ENCODE data around the gene CLEC4A. TPM values are rescaled to one million over a fixed set of nuclear protein-coding genes. Genes with fewer than 3 reads are reported as not detected.
"Not testable (repeated sequence)": the region's sequence is repeated elsewhere in the genome, so short reads cannot be mapped to it uniquely, and the experiment has no call there.

Gene CLEC4A
- polyA plus RNA-seq, 1 donor = 5.3 TPM

GRCh38 chr12:8087666-8088065, 35.8 kb upstream of the CLEC4A start:
- no peak overlapping the region for H3K4me3 ChIP-seq (ENCODE audit: low read length)
- peaks cover 37% of the 10 kb centered on the region for H3K36me3 ChIP-seq (ENCODE audit: control insufficient read depth, insufficient read depth, low read length)
- H3K9me3 ChIP-seq (ENCODE audit: control insufficient read depth, low read depth, low read length) = no peaks in the 10 kb centered on the region
- no peak overlapping the region for H3K27ac ChIP-seq (ENCODE audit: low read length)
- WGBS (ENCODE audit: insufficient coverage, low lambda C conversion rate) = no CpG with 5 or more reads among the region's 2 CpGs
- no peak for DNase-seq
- no peaks in the 10 kb centered on the region for H3K27me3 ChIP-seq (ENCODE audit: control insufficient read depth, insufficient read depth, low read length)
- H3K4me1 ChIP-seq (ENCODE audit: control insufficient read depth, insufficient read depth, low read length) = no peaks in the 10 kb centered on the region

GRCh38 chr12:8088574-8088973, 34.8 kb upstream of the CLEC4A start:
- WGBS (ENCODE audit: insufficient coverage, low lambda C conversion rate) = 80% methylated on average over 1 of the region's 3 CpGs
- no peak for DNase-seq
- H3K4me3 ChIP-seq (ENCODE audit: low read length) = no peak overlapping the region
- H3K4me1 ChIP-seq (ENCODE audit: control insufficient read depth, insufficient read depth, low read length) = no peaks in the 10 kb centered on the region
- no peaks in the 10 kb centered on the region for H3K9me3 ChIP-seq (ENCODE audit: control insufficient read depth, low read depth, low read length)
- H3K36me3 ChIP-seq (ENCODE audit: control insufficient read depth, insufficient read depth, low read length) = peaks cover 46% of the 10 kb centered on the region
- no peak overlapping the region for H3K27ac ChIP-seq (ENCODE audit: low read length)
- H3K27me3 ChIP-seq (ENCODE audit: control insufficient read depth, insufficient read depth, low read length) = no peaks in the 10 kb centered on the region

GRCh38 chr12:8089277-8089676, 34.1 kb upstream of the CLEC4A start:
- not testable (repeated sequence) for DNase-seq; H3K27me3 ChIP-seq (ENCODE audit: control insufficient read depth, insufficient read depth, low read length); H3K4me3 ChIP-seq (ENCODE audit: low read length); H3K27ac ChIP-seq (ENCODE audit: low read length); H3K9me3 ChIP-seq (ENCODE audit: control insufficient read depth, low read depth, low read length); H3K4me1 ChIP-seq (ENCODE audit: control insufficient read depth, insufficient read depth, low read length)
- WGBS (ENCODE audit: insufficient coverage, low lambda C conversion rate) = no CpG with 5 or more reads among the region's 11 CpGs
- peaks cover 49% of the 10 kb centered on the region for H3K36me3 ChIP-seq (ENCODE audit: control insufficient read depth, insufficient read depth, low read length)

GRCh38 chr12:8089716-8090115, 33.7 kb upstream of the CLEC4A start:
- Histone ChIP-seq H3K4me3 (ENCODE audit: low read length) (no peak overlapping the region), H3K27ac (ENCODE audit: low read length) (no peak overlapping the region), H3K4me1 (ENCODE audit: control insufficient read depth, insufficient read depth, low read length) (no peaks in the 10 kb centered on the region), H3K27me3 (ENCODE audit: control insufficient read depth, insufficient read depth, low read length) (no peaks in the 10 kb centered on the region), H3K36me3 (ENCODE audit: control insufficient read depth, insufficient read depth, low read length) (peaks cover 54% of the 10 kb centered on the region), H3K9me3 (ENCODE audit: control insufficient read depth, low read depth, low read length) (no peaks in the 10 kb centered on the region)
- WGBS (ENCODE audit: insufficient coverage, low lambda C conversion rate) = 79% methylated on average over 2 of the region's 5 CpGs
- no peak for DNase-seq

- Histone ChIP-seq H3K4me1 (ENCODE audit: control insufficient read depth, insufficient read depth, low read length) (no peaks in the 10 kb centered on the region), H3K4me3 (ENCODE audit: low read length) (no peak overlapping the region), H3K27ac (ENCODE audit: low read length) (no peak overlapping the region), H3K9me3 (ENCODE audit: control insufficient read depth, low read depth, low read length) (no peaks in the 10 kb centered on the region), H3K36me3 (ENCODE audit: control insufficient read depth, insufficient read depth, low read length) (peaks cover 74% of the 10 kb centered on the region), H3K27me3 (ENCODE audit: control insufficient read depth, insufficient read depth, low read length) (no peaks in the 10 kb centered on the region)
- DNase-seq = no peak
- WGBS (ENCODE audit: insufficient coverage, low lambda C conversion rate) = no CpG with 5 or more reads among the region's 3 CpGs
These were observed 30.1 kb upstream of the CLEC4A start for GRCh38 chr12:8093291-8093690.

GRCh38 chr12:8096281-8096915, 27.0 kb upstream of the CLEC4A start:
- Histone ChIP-seq H3K9me3 (ENCODE audit: control insufficient read depth, low read depth, low read length) (no peaks in the 10 kb centered on the region), H3K4me3 (ENCODE audit: low read length) (no peak overlapping the region), H3K4me1 (ENCODE audit: control insufficient read depth, insufficient read depth, low read length) (no peaks in the 10 kb centered on the region), H3K27ac (ENCODE audit: low read length) (no peak overlapping the region), H3K36me3 (ENCODE audit: control insufficient read depth, insufficient read depth, low read length) (peaks cover 54% of the 10 kb centered on the region), H3K27me3 (ENCODE audit: control insufficient read depth, insufficient read depth, low read length) (no peaks in the 10 kb centered on the region)
- no CpG with 5 or more reads among the region's 2 CpGs for WGBS (ENCODE audit: insufficient coverage, low lambda C conversion rate)
- DNase-seq = no peak

- DNase-seq = no peak
- Histone ChIP-seq H3K4me3 (ENCODE audit: low read length) (no peak overlapping the region), H3K36me3 (ENCODE audit: control insufficient read depth, insufficient read depth, low read length) (peaks cover 30% of the 10 kb centered on the region), H3K4me1 (ENCODE audit: control insufficient read depth, insufficient read depth, low read length) (no peaks in the 10 kb centered on the region), H3K9me3 (ENCODE audit: control insufficient read depth, low read depth, low read length) (no peaks in the 10 kb centered on the region), H3K27ac (ENCODE audit: low read length) (no peak overlapping the region), H3K27me3 (ENCODE audit: control insufficient read depth, insufficient read depth, low read length) (no peaks in the 10 kb centered on the region)
- WGBS (ENCODE audit: insufficient coverage, low lambda C conversion rate) = no CpG with 5 or more reads among the region's 3 CpGs
These were observed 24.2 kb upstream of the CLEC4A start for GRCh38 chr12:8099235-8099634.

DNA sequence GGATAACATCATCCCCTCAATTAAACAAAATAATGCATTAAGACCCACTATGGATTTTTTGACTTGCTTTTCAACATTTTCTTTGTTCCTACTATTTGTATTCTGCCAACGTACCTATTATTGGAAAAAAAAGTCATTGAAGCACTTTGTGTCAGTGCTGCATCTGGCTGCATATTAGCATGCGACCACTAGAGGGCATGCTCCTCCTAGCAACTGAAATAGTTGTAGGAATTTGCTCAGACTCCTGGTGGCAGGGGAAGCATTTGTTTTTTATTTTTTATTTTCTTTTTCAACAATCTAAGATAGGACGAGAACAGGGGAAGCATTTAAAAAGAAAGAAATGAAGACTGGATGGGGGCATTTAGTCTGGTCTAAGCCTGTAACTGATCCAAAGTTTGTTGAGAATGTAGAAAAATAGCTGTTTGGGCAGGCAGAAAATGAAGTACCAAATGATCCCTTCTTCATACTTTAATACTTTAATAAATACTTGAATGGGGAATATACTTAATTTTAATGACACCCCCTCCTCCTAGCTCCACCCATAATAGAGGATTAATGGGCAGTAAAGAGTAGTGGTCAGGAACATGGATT, 14.5 kb upstream of the CLEC4A start:
- peak; percentile 57 to 66 for DNase-seq
- Histone ChIP-seq H3K27me3 (ENCODE audit: control insufficient read depth, insufficient read depth, low read length) (no peaks in the 10 kb centered on the region), H3K4me3 (ENCODE audit: low read length) (no peak overlapping the region), H3K4me1 (ENCODE audit: control insufficient read depth, insufficient read depth, low read length) (no peaks in the 10 kb centered on the region), H3K27ac (ENCODE audit: low read length) (no peak overlapping the region), H3K9me3 (ENCODE audit: control insufficient read depth, low read depth, low read length) (no peaks in the 10 kb centered on the region), H3K36me3 (ENCODE audit: control insufficient read depth, insufficient read depth, low read length) (no peaks in the 10 kb centered on the region)
- 10% methylated on average over 2 of the region's 3 CpGs for WGBS (ENCODE audit: insufficient coverage, low lambda C conversion rate)

DNA sequence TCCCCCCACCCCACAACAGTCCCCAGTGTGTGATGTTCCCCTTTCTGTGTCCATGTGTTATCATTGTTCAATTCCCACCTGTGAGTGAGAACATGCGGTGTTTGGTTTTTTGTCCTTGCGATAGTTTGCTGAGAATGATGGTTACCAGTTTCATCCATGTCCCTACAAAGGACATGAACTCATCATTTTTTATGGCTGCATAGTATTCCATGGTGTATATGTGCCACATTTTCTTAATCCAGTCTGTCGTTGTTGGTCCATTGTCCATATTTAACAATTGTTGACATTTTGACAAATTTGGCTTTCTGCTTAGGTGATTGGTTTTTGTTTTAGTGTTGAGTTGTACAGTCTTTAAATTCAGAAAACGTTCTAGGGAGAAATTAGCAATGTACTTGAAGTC, 10.3 kb upstream of the CLEC4A start:
- H3K36me3 ChIP-seq (ENCODE audit: control insufficient read depth, insufficient read depth, low read length); H3K4me3 ChIP-seq (ENCODE audit: low read length); H3K9me3 ChIP-seq (ENCODE audit: control insufficient read depth, low read depth, low read length); H3K4me1 ChIP-seq (ENCODE audit: control insufficient read depth, insufficient read depth, low read length); DNase-seq; H3K27me3 ChIP-seq (ENCODE audit: control insufficient read depth, insufficient read depth, low read length); H3K27ac ChIP-seq (ENCODE audit: low read length): not testable (repeated sequence)
- WGBS (ENCODE audit: insufficient coverage, low lambda C conversion rate) = no CpG with 5 or more reads among the region's 4 CpGs

DNA sequence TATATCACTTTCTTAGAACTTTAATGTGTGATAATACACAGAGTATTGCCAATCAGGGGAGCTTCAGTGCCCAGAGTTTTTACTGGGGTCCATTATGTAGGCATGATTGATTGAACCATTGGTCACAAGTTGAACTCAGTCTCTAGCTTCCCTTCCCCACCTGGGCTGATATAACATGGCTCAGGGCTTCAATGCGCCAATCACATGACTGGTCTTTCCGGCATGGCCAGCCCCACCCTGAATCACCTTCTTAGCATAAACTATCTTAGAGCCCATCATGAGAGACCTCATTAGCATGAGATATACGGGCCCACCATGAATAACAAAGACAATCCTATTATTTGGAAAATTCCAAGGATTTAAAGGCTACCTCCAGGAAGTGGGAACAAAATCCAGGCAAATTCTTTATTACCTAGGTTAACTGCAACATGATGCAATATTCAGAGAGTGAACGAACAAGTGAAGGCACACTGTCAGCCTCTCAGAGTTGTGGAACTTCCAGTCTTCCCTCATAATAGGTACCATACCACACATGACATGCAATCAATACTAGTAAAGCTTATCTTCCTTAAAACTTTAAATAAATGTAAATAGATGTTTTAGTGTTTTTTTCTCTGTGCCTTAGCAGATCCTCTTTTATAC, 3.2 kb upstream of the CLEC4A start:
- Histone ChIP-seq H3K9me3 (ENCODE audit: control insufficient read depth, low read depth, low read length) (no peaks in the 10 kb centered on the region), H3K4me3 (ENCODE audit: low read length) (no peak overlapping the region), H3K36me3 (ENCODE audit: control insufficient read depth, insufficient read depth, low read length) (no peaks in the 10 kb centered on the region), H3K4me1 (ENCODE audit: control insufficient read depth, insufficient read depth, low read length) (no peaks in the 10 kb centered on the region), H3K27ac (ENCODE audit: low read length) (no peak overlapping the region), H3K27me3 (ENCODE audit: control insufficient read depth, insufficient read depth, low read length) (no peaks in the 10 kb centered on the region)
- no CpG with 5 or more reads among the region's 4 CpGs for WGBS (ENCODE audit: insufficient coverage, low lambda C conversion rate)
- DNase-seq = no peak

GRCh38 chr12:8127138-8127537, 3.7 kb downstream of the CLEC4A start:
- Histone ChIP-seq H3K27me3 (ENCODE audit: control insufficient read depth, insufficient read depth, low read length) (no peaks in the 10 kb centered on the region), H3K9me3 (ENCODE audit: control insufficient read depth, low read depth, low read length) (no peaks in the 10 kb centered on the region), H3K4me1 (ENCODE audit: control insufficient read depth, insufficient read depth, low read length) (no peaks in the 10 kb centered on the region), H3K4me3 (ENCODE audit: low read length) (no peak overlapping the region), H3K27ac (ENCODE audit: low read length) (no peak overlapping the region), H3K36me3 (ENCODE audit: control insufficient read depth, insufficient read depth, low read length) (no peaks in the 10 kb centered on the region)
- no peak for DNase-seq
- WGBS (ENCODE audit: insufficient coverage, low lambda C conversion rate) = no CpG with 5 or more reads among the region's 4 CpGs
